Measurements from ENCODE around the gene TUBG1. TPM values are rescaled to one million over a fixed set of nuclear protein-coding genes. Genes with fewer than 3 reads are reported as not detected.
A peak's percentile ranks its signal among the peaks of the same experiment; 100 is the strongest.

The TUBG1 gene
- total and polyA plus RNA-seq, 9 of the 15 experiments (the other 6 are each of a cell fraction or from before 2014, with no cell fraction given), result 33.1 to 147 (median 66.0) TPM

DNA sequence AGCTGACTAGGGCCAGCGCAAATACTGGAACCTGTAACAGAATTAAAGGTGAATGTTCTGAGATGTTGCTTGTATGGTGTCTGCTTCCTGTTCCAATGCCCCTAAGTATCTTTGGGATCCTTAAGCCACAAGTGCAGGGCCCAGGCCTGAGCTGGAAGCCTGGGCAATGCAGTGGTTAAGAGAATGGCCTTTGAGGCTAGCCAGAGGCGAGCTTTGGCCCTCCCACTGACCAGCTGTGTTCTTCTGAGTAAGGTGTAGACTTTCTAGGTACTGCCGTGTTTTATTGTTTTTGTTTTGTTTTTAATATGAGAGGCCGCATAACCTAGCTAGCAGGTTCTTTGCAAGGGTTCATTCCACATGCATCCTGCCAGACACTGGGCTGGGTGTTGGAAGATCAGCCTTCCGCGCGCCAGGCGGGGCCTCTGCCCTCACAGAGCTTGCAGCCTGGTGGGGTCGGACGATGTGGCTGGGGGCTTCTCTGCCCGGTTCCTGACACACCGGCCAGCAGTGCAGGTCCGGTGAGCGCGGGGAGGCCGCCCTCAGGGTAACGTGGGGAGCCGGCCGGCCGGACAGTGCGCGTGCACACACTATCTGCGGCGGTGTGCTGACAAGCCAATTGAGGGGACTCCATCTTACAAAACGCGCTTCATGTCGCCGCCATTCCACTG lies 43.1 kb upstream of the TUBG1 start (continued):
- TF ChIP-seq, protein P1, sequence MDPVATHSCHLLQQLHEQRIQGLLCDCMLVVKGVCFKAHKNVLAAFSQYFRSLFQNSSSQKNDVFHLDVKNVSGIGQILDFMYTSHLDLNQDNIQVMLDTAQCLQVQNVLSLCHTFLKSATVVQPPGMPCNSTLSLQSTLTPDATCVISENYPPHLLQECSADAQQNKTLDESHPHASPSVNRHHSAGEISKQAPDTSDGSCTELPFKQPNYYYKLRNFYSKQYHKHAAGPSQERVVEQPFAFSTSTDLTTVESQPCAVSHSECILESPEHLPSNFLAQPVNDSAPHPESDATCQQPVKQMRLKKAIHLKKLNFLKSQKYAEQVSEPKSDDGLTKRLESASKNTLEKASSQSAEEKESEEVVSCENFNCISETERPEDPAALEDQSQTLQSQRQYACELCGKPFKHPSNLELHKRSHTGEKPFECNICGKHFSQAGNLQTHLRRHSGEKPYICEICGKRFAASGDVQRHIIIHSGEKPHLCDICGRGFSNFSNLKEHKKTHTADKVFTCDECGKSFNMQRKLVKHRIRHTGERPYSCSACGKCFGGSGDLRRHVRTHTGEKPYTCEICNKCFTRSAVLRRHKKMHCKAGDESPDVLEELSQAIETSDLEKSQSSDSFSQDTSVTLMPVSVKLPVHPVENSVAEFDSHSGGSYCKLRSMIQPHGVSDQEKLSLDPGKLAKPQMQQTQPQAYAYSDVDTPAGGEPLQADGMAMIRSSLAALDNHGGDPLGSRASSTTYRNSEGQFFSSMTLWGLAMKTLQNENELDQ (CRISPR knock-in tag; IDR thresholded peaks at IDR 0.05; ENCODE audit: borderline replicate concordance), result no peak
- TF ChIP-seq ZNF589 (CRISPR knock-in tag; IDR thresholded peaks at IDR 0.05; ENCODE audit: low read depth) (no peak), SIX5 (IDR thresholded peaks at IDR 0.05; ENCODE audit: borderline replicate concordance in 1 of 2, insufficient read depth in 1 of 2, low read depth in 1 of 2, low read length in 2 of 2) (no peak), ZNF324 (CRISPR knock-in tag; IDR thresholded peaks at IDR 0.05) (no peak), MEIS2 (IDR thresholded peaks at IDR 0.05; ENCODE audit: partially characterized antibody) (no peak), ILK (tag; IDR thresholded peaks at IDR 0.05; ENCODE audit: borderline replicate concordance, low read depth) (no peak), ZNF347 (CRISPR knock-in tag; IDR thresholded peaks at IDR 0.05; ENCODE audit: low read depth) (0 out of 2 replicates have a peak, but pooled peaks have one; percentile 42), BRCA1 (IDR thresholded peaks at IDR 0.05) (no peak), BRCA1 (CRISPR knock-in tag; IDR thresholded peaks at IDR 0.05) (no peak), CHCHD3 (CRISPR knock-in tag; IDR thresholded peaks at IDR 0.05) (no peak), KDM5B (IDR thresholded peaks at IDR 0.05; ENCODE audit: insufficient replicate concordance, low read depth, low read length) (no peak), NELFE (IDR thresholded peaks at IDR 0.05; ENCODE audit: insufficient read depth, insufficient read length) (no peak), ZNF444 (CRISPR knock-in tag; IDR thresholded peaks at IDR 0.05) (no peak), FOS (IDR thresholded peaks at IDR 0.05; ENCODE audit: extremely low read depth, insufficient read length) (no peak), ARNT (IDR thresholded peaks at IDR 0.05) (no peak), ZNF197 (CRISPR knock-in tag; IDR thresholded peaks at IDR 0.05; ENCODE audit: low read depth) (no peak), MYC (IDR thresholded peaks at IDR 0.05; ENCODE audit: low read depth, low read length) (no peak), MYC (CRISPR knock-in tag; IDR thresholded peaks at IDR 0.05; ENCODE audit: borderline replicate concordance, low read depth) (no peak)
- TF ChIP-seq, protein P2, sequence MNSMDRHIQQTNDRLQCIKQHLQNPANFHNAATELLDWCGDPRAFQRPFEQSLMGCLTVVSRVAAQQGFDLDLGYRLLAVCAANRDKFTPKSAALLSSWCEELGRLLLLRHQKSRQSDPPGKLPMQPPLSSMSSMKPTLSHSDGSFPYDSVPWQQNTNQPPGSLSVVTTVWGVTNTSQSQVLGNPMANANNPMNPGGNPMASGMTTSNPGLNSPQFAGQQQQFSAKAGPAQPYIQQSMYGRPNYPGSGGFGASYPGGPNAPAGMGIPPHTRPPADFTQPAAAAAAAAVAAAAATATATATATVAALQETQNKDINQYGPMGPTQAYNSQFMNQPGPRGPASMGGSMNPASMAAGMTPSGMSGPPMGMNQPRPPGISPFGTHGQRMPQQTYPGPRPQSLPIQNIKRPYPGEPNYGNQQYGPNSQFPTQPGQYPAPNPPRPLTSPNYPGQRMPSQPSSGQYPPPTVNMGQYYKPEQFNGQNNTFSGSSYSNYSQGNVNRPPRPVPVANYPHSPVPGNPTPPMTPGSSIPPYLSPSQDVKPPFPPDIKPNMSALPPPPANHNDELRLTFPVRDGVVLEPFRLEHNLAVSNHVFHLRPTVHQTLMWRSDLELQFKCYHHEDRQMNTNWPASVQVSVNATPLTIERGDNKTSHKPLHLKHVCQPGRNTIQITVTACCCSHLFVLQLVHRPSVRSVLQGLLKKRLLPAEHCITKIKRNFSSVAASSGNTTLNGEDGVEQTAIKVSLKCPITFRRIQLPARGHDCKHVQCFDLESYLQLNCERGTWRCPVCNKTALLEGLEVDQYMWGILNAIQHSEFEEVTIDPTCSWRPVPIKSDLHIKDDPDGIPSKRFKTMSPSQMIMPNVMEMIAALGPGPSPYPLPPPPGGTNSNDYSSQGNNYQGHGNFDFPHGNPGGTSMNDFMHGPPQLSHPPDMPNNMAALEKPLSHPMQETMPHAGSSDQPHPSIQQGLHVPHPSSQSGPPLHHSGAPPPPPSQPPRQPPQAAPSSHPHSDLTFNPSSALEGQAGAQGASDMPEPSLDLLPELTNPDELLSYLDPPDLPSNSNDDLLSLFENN (IDR thresholded peaks at IDR 0.05; ENCODE audit: low read depth in 2 of 2, low read length in 2 of 2), result no peak
- TF ChIP-seq, protein P3, sequence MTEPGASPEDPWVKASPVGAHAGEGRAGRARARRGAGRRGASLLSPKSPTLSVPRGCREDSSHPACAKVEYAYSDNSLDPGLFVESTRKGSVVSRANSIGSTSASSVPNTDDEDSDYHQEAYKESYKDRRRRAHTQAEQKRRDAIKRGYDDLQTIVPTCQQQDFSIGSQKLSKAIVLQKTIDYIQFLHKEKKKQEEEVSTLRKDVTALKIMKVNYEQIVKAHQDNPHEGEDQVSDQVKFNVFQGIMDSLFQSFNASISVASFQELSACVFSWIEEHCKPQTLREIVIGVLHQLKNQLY (CRISPR knock-in tag; conservative IDR thresholded peaks at IDR 0.05), result 0 out of 4 replicates have a peak, but pooled peaks of 1 of the 2 experiments have one; percentile 41
